PC-9 (cell line): ENCODE data around the gene SRPK1.

Experiments used
- CTCF ChIP-seq: fragments of 200-600 bp; sonication (generic); conservative IDR thresholded peaks from 2 replicates; pipeline ENCODE4 v1.6.1; 2017; ENCODE audit warnings: mixed run types, antibody characterized with exemption, mild to moderate bottlenecking, moderate library complexity
- EZH2 ChIP-seq: fragments of 200-600 bp; sonication (generic); IDR thresholded peaks from 2 replicates; pipeline ENCODE4 v1.8.0; 2017; ENCODE audit warnings: antibody characterized with exemption, low read depth

- TF ChIP-seq CTCF, result no peak
- no peak for TF ChIP-seq EZH2
Measured at GRCh38 chr6:35790683-35791082, 130.2 kb downstream of the SRPK1 start.
